WTC11 (cell line): Measurements from ENCODE around the gene UGT1A7.

Source experiments
- CREB1 ChIP-seq: sonication (generic); formaldehyde crosslinking; IDR thresholded peaks from 2 replicates; pipeline ENCODE4 v1.8.0; 2023; ENCODE audit warnings: mild to moderate bottlenecking, missing genetic modification reagents
- IRF2 ChIP-seq: sonication (generic); formaldehyde crosslinking; IDR thresholded peaks from 2 replicates; pipeline ENCODE4 v1.8.0; 2022; ENCODE audit warnings: low read depth, missing genetic modification reagents, borderline replicate concordance
- JUN ChIP-seq: sonication (generic); formaldehyde crosslinking; IDR thresholded peaks from 2 replicates; pipeline ENCODE4 v1.8.0; 2023; ENCODE audit warnings: mild to moderate bottlenecking, missing genetic modification reagents
- KAT7 ChIP-seq: sonication (generic); formaldehyde crosslinking; IDR thresholded peaks from 2 replicates; pipeline ENCODE4 v1.8.1; 2023; ENCODE audit warnings: missing genetic modification reagents, mild to moderate bottlenecking, borderline replicate concordance
- MXD4 ChIP-seq: fragments of 250-450 bp; sonication (Bioruptor Pico); IDR thresholded peaks from 2 replicates; pipeline ENCODE4 v1.8.0; 2021; ENCODE audit warnings: mild to moderate bottlenecking, moderate library complexity, borderline replicate concordance
- SP1 ChIP-seq: sonication (generic); formaldehyde crosslinking; conservative IDR thresholded peaks from 2 replicates; pipeline ENCODE4 v1.8.1; 2022; ENCODE audit warnings: missing genetic modification reagents
- ZBTB21 ChIP-seq: sonication (generic); formaldehyde crosslinking; IDR thresholded peaks from 2 replicates; pipeline ENCODE4 v1.8.1; 2023; ENCODE audit warnings: mild to moderate bottlenecking, missing genetic modification reagents, borderline replicate concordance
- TF ChIP-seq, protein P1 (sequence below): sonication (generic); formaldehyde crosslinking; IDR thresholded peaks from 2 replicates; pipeline ENCODE4 v1.8.0; 2022; ENCODE audit warnings: mild to moderate bottlenecking, missing genetic modification reagents
- TF ChIP-seq, protein P2 (sequence below): sonication (generic); formaldehyde crosslinking; IDR thresholded peaks from 2 replicates; pipeline ENCODE4 v1.8.0; 2022; ENCODE audit warnings: missing genetic modification reagents
- TF ChIP-seq, protein P3 (sequence below): fragments of 200-600 bp; IDR thresholded peaks from 2 replicates; pipeline ENCODE4 v1.8.0; 2022; ENCODE audit warnings: antibody characterized with exemption
- TF ChIP-seq, protein P4 (sequence below): sonication (generic); formaldehyde crosslinking; IDR thresholded peaks from 2 replicates; pipeline ENCODE4 v1.8.1; 2022; ENCODE audit warnings: missing genetic modification reagents, borderline replicate concordance
- TF ChIP-seq, protein P5 (sequence below): fragments of 250-450 bp; sonication (Bioruptor Pico); IDR thresholded peaks from 2 replicates; pipeline ENCODE4 v1.9.0; 2021; ENCODE audit warnings: mild to moderate bottlenecking
- TF ChIP-seq, protein P6 (sequence below): sonication (generic); formaldehyde crosslinking; IDR thresholded peaks from 2 replicates; pipeline ENCODE4 v1.8.1; 2022; ENCODE audit warnings: low read depth, missing genetic modification reagents, borderline replicate concordance
- TF ChIP-seq, protein P7 (sequence below): sonication (generic); formaldehyde crosslinking; IDR thresholded peaks from 2 replicates; pipeline ENCODE4 v1.8.0; 2022; ENCODE audit warnings: mild to moderate bottlenecking, missing genetic modification reagents

DNA sequence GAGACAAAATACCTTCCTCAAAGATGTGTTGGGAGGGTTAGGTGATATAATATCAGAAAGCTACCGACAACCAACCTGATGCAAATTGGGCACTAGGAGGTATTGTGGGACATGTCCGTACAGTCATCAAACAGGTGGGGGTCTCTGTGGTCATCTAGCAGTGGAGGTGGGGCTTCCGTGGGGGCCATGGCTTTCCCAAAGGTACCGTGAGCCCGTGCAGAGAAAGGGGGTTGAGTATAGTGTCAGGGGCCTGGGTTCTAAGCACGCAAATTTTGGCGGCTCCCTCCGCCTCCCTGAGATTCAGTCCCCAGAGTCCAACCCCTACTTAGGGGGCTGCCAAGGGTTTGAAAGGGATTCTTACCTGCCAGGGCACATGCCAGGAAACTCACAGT lies 140.0 kb downstream of the UGT1A7 start:
- TF ChIP-seq, protein P1, sequence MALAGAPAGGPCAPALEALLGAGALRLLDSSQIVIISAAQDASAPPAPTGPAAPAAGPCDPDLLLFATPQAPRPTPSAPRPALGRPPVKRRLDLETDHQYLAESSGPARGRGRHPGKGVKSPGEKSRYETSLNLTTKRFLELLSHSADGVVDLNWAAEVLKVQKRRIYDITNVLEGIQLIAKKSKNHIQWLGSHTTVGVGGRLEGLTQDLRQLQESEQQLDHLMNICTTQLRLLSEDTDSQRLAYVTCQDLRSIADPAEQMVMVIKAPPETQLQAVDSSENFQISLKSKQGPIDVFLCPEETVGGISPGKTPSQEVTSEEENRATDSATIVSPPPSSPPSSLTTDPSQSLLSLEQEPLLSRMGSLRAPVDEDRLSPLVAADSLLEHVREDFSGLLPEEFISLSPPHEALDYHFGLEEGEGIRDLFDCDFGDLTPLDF (CRISPR knock-in tag), result no peak
- TF ChIP-seq, protein P2, sequence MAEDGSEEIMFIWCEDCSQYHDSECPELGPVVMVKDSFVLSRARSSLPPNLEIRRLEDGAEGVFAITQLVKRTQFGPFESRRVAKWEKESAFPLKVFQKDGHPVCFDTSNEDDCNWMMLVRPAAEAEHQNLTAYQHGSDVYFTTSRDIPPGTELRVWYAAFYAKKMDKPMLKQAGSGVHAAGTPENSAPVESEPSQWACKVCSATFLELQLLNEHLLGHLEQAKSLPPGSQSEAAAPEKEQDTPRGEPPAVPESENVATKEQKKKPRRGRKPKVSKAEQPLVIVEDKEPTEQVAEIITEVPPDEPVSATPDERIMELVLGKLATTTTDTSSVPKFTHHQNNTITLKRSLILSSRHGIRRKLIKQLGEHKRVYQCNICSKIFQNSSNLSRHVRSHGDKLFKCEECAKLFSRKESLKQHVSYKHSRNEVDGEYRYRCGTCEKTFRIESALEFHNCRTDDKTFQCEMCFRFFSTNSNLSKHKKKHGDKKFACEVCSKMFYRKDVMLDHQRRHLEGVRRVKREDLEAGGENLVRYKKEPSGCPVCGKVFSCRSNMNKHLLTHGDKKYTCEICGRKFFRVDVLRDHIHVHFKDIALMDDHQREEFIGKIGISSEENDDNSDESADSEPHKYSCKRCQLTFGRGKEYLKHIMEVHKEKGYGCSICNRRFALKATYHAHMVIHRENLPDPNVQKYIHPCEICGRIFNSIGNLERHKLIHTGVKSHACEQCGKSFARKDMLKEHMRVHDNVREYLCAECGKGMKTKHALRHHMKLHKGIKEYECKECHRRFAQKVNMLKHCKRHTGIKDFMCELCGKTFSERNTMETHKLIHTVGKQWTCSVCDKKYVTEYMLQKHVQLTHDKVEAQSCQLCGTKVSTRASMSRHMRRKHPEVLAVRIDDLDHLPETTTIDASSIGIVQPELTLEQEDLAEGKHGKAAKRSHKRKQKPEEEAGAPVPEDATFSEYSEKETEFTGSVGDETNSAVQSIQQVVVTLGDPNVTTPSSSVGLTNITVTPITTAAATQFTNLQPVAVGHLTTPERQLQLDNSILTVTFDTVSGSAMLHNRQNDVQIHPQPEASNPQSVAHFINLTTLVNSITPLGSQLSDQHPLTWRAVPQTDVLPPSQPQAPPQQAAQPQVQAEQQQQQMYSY (CRISPR knock-in tag), result no peak
- TF ChIP-seq, protein P3, sequence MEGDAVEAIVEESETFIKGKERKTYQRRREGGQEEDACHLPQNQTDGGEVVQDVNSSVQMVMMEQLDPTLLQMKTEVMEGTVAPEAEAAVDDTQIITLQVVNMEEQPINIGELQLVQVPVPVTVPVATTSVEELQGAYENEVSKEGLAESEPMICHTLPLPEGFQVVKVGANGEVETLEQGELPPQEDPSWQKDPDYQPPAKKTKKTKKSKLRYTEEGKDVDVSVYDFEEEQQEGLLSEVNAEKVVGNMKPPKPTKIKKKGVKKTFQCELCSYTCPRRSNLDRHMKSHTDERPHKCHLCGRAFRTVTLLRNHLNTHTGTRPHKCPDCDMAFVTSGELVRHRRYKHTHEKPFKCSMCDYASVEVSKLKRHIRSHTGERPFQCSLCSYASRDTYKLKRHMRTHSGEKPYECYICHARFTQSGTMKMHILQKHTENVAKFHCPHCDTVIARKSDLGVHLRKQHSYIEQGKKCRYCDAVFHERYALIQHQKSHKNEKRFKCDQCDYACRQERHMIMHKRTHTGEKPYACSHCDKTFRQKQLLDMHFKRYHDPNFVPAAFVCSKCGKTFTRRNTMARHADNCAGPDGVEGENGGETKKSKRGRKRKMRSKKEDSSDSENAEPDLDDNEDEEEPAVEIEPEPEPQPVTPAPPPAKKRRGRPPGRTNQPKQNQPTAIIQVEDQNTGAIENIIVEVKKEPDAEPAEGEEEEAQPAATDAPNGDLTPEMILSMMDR, result no peak
- no peak for TF ChIP-seq KAT7
- no peak for TF ChIP-seq JUN (CRISPR knock-in tag)
- TF ChIP-seq MXD4 (CRISPR knock-in tag), result no peak
- TF ChIP-seq, protein P4, sequence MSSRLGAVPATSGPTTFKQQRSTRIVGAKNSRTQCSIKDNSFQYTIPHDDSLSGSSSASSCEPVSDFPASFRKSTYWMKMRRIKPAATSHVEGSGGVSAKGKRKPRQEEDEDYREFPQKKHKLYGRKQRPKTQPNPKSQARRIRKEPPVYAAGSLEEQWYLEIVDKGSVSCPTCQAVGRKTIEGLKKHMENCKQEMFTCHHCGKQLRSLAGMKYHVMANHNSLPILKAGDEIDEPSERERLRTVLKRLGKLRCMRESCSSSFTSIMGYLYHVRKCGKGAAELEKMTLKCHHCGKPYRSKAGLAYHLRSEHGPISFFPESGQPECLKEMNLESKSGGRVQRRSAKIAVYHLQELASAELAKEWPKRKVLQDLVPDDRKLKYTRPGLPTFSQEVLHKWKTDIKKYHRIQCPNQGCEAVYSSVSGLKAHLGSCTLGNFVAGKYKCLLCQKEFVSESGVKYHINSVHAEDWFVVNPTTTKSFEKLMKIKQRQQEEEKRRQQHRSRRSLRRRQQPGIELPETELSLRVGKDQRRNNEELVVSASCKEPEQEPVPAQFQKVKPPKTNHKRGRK (CRISPR knock-in tag), result no peak
- TF ChIP-seq ZBTB21 (CRISPR knock-in tag), result no peak
- TF ChIP-seq, protein P5, sequence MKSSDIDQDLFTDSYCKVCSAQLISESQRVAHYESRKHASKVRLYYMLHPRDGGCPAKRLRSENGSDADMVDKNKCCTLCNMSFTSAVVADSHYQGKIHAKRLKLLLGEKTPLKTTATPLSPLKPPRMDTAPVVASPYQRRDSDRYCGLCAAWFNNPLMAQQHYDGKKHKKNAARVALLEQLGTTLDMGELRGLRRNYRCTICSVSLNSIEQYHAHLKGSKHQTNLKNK (CRISPR knock-in tag), result no peak
- TF ChIP-seq IRF2, result no peak
- no peak for TF ChIP-seq CREB1 (CRISPR knock-in tag)
- TF ChIP-seq SP1, result no peak
- TF ChIP-seq, protein P6, sequence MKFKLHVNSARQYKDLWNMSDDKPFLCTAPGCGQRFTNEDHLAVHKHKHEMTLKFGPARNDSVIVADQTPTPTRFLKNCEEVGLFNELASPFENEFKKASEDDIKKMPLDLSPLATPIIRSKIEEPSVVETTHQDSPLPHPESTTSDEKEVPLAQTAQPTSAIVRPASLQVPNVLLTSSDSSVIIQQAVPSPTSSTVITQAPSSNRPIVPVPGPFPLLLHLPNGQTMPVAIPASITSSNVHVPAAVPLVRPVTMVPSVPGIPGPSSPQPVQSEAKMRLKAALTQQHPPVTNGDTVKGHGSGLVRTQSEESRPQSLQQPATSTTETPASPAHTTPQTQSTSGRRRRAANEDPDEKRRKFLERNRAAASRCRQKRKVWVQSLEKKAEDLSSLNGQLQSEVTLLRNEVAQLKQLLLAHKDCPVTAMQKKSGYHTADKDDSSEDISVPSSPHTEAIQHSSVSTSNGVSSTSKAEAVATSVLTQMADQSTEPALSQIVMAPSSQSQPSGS (CRISPR knock-in tag), result no peak
- TF ChIP-seq, protein P7, sequence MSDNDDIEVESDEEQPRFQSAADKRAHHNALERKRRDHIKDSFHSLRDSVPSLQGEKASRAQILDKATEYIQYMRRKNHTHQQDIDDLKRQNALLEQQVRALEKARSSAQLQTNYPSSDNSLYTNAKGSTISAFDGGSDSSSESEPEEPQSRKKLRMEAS, result no peak
